Left ventricle myocardium superior (tissue), 1 donor: ENCODE results near the gene SNAP25. TPM values are rescaled to one million over a fixed set of nuclear protein-coding genes. Genes with fewer than 3 reads are reported as not detected.
A peak's percentile ranks its signal among the peaks of the same experiment; 100 is the strongest.

Source experiments
- ATAC-seq: fragments of 200-7000 bp; cut with Tn5 transposase; one replicate; pipeline ENCODE4 v1.9.1; 2020; ENCODE audit warnings: mild to moderate bottlenecking, moderate library complexity
- DNase-seq: peaks from one replicate; pipeline ENCODE4 v3.0.0-alpha.2; 2020
- intact Hi-C: fragments of 100-400 bp; cut with micrococcal nuclease; formaldehyde crosslinking; loops from one replicate; pipeline ENCODE4 v1.11.0; 2022
- long read RNA-seq: library from polyadenylated mRNA; unstranded; transcript quantifications from one replicate; pipeline ENCODE4 v2.0.0, GENCODE V29; 2021
- total RNA-seq: library from RNA; stranded (reverse); fragmentation: NEBNext Ultra II Directional; extraction: Animal tissue kit (Norgen Biotek cat#: 25700); gene quantifications from one replicate; pipeline ENCODE4 v1.2.1, GENCODE V29; 2021
- donor health status: DM: no; HTN: yes; CAD: no; lungs with severe emphysema.

SNAP25 gene
- total RNA-seq, result 0.67 TPM
- long read RNA-seq, result 0 reads

DNA sequence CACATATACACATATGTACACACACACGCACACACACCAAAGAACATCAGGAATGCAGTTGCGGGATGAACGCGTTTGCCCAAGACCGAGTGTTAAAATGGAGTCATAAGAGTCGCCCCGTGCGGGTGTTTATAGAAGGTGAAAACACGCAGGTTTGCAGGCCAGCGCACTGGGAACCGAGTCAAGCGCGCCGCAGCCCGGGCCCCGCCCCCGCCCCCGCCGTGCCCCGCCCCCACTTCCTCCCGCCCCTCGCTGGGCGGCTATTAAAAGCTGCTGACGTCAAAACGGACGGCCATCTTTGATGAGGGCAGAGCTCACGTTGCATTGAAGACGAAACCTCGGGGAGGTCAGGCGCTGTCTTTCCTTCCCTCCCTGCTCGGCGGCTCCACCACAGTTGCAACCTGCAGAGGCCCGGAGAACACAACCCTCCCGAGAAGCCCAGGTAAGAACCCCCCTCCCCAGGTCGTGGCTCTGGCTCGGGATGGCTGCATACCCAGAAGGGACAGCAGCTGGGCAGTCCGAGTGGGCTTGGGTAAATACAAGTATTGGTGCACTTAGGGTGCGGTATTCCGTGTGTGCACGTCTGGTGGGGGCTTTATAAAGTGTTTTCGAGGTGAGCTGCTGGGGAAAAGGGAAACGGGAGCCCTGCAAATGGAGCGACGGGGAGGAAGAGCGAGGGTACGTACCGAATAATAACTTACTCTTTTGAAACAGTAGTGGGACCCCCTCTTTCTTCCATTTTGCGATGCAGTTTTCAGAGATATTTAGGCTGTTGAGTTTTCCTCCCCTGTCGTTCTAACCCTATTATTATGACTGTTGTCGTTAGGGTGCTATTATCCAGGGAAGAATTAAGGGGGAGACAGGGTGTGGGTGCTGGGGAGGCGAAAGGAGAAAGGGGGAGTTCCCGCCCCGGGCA is at the start of gene SNAP25:
Gene SNAP25, plus strand, starts transcription at position 295 of the 916 bp plus-strand sequence. CDS start 56,662 bp downstream, outside the sequence.
- no peak for ATAC-seq
- peak; percentile 41 for DNase-seq
- intact Hi-C loops, result no loop called here

DNA sequence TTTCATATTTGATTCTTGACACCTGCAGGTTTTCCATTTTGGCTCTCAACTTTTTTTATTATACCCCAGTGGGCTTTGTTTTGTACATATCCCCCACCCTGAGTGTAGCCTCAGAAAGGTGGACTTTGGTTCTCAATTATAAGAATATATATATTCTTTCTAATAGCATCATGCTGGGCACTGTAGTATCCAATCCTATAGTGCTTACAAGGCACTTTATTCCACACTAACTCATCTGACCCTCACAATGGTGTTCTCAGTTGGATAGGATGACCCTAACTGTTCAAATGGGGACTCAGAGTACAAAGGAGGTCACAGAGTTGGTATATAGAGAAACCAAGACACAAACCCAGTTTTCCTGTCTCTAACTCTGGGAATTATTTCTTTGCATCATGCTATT is 48.9 kb upstream of the SNAP25 start:
- DNase-seq (no peak), ATAC-seq (no peak)
- intact Hi-C loops, result no loop called here

DNA sequence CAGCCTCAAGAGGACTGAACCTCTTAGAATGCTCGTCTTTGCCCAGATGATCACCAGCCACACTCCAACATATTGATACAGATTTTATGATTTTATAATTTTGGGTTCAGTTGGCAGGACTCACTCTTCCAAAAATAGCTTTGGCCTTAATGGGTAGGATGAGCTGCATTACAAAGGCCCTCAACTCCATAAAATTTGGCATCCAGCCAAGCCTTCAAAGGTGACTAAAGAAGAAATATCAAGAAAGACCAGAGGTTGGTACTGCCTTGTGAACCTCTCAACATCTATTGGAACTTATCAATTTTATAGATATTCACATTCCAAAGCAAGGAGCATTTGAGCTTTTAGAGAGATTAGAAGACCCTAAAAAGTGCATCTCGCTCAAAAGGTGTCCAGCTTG is 48.4 kb upstream of the SNAP25 start:
- ATAC-seq, result no peak

DNA sequence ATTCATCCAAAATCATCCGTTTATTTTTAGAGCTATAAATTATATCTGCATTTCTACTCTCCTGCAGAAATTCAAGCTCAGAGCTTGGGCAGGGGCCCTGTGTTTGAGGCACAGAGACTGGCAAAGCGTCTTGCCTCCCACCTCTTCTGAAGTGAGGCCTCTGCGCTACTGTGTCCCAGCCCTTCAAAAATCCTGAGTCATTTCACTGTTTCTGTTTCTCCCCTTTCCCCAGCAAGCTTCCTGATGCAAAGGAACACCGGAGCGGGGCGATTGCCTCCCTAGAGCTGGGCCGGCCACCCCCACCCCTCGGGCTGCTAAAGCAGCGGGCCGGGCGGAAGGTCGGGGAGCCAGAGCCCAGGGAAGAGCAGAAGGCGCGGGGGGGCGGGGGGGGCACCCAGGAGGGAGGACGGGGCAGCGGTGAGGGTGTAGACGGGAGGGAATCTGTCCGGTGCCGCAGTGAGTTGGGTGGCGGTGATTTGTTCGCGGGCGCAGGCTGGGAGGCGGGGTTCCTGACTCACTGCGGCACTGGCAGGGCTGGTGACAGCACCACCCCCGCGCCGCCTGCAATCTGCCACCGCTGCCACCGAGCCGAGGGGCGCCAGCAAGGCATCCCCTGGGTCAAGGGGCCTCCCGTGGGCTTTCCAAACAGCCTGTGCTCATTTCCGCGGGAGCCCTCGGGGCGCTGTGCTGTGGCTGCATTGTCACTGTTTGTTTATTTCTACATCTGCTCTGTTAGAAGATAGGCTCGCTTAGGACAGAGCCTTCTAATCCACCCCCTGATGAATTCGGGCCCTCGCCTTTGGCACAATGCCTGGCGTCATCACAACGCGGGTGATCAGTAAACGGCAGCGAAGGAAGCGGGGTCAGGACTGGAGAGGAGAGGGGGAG is 46.5 kb upstream of the SNAP25 start:
- DNase-seq (peak; percentile 31), ATAC-seq (peak; percentile 51)
- intact Hi-C loops, result no loop called here

More for the DNA sequence above, 48.4 kb upstream of the SNAP25 start:
- no peak for DNase-seq
- intact Hi-C loops, result no loop called here

DNA sequence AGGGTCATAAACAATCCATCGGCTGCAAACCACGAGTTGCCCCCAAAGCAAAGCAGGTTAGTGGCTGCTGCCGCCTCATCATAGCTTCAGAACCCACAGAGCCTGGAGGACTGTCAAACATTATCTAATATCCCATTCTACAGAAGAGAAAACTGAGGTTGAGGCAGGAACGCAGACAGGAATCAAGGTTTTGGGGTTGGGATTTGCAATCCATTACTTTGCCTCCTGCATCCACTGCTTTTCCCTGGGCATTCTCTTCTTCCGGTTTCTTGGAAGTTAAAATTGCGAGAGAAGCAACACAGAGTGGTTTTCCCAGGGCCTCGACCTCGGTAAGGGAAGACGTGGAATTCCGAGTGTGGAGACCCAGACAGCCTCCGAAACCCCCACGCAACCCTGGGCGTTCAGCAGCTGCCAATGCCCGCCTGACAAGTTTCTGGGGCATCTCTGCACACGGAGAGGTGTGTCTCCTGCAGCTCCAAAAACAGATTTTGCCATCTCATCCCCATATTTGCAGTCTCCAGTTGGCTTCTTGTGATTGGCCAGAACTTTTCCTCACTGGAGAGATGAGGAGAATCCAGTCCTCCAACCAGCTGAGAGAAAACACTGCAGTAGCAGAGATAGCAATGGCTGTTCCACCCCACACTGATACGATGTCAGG is 45.5 kb upstream of the SNAP25 start:
- ATAC-seq (no peak), DNase-seq (no peak)
- intact Hi-C loops, result no loop called here

DNA sequence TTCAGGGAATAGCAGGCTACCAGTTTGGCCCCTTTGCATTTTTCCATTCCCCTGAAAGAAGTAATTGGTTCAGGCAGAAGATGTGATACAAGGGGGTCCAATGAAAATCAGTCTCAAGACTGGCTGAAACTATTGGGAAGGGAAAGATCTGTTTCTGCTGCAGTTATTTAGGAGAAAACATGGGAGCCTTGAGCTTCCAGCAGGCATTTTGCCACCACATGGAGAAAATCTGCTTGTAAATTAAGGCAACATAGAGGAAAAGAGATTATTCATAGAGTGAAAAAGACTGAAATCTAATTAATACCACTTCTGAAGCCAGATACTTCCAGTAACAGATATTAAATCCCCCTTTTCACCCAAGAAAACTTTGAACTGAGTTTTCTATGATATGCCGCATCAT is 44.2 kb upstream of the SNAP25 start:
- intact Hi-C loops, result no loop called here
- DNase-seq, result no peak

DNA sequence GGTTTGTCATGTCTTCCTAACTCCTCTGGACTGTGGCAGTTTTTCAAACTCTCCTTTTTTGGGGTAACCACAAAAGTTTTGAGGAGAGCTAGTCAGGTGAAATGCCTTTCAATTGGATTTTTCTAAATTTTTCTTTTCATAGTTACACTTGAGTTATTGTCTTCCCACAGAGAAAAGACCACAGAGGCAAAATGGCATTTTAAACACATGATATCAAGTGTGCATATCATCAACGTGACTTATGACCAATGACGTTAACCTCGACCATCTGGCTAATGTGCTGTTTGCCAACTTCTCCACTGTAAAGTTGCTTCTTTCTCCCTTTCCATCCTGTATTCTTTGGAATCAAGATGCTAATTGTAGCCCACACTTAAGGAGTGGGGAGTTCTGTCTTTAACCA is 41.3 kb upstream of the SNAP25 start:
- intact Hi-C loops, result no loop called here
- ATAC-seq, result no peak
- DNase-seq, result no peak

More for the DNA sequence above, 44.2 kb upstream of the SNAP25 start:
- no peak for ATAC-seq

DNA sequence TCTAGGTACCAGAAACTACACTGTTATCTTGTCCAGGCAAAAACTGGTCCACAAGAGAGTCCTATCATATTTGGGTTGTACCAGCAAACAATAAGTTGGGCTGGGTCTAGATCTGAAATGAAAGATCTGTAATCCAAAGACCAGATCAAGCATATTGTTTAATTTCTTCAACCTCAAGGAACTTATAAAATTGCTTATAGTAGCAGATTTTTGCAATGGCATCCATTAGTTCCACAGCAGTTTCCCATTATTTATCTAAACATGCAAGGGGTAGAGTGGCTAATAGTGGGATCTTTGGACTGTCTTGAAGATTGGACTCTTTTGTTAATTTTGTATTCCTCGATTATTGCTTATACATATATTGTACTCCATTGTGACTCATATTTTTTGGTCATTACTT is 40.5 kb upstream of the SNAP25 start:
- intact Hi-C loops, result no loop called here
- DNase-seq, result no peak
- ATAC-seq, result no peak

DNA sequence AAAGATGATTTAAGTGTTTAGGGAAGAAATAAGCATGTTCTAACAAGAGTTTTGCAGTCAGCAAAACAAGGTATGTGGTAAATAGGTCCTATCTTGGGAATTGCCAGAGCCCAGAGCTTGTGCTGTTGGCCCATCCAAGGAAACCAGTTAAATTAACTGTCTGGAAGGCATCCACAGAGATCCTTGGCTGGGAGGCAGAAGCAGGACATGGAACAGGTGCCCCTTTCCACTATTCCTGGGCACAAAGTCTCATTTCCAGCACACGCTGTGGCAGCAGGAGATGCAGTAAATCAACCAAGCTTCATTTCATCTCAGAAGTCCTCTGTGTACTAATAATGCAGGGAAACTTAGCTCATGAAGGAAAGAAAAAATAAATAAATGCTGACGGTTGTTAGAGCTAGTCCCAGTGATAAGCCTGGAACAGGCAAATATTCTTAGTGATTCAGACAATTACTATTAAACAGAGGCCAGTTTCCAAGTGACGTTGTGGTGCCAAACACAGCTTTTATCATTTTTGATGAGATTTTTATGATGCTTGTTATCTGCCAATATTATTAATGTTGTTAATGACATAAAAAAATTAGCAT is 39.8 kb upstream of the SNAP25 start:
- ATAC-seq, result no peak
- DNase-seq, result no peak
- intact Hi-C loops, result no loop called here

DNA sequence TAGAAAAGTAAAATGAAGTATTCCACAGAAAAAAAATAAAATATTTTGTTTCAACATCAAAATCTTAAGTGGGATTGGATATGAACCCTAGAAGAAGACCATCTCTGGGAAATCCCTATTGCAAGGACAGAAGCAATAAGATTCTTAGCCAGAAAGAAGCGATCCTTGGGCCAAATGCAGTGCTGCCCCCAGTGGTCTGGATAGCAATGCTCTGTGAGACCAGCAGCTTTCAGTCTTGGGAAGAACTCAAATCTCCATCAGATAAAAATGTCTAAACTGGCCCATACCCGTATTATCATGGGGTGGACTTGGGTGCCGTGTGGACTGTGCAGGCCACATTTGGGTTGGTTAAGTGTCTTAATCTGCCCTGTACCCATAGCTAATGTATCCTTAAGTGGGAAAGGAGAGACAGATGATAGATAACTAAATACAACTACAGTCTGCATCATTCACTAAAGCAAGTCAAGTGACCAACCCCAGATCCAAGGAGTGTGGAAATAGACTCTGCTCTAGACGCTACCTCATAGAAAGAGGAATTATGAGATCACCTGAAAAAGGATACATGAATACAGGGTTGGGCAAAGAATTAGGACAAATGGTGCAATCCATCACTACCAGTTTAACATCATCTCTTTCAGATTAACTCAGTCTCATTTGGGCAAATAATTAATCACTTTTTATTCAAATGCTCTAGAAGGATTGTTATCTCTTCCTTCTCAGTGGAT is 38.9 kb upstream of the SNAP25 start:
- ATAC-seq (no peak), DNase-seq (no peak)
- intact Hi-C loops, result no loop called here

DNA sequence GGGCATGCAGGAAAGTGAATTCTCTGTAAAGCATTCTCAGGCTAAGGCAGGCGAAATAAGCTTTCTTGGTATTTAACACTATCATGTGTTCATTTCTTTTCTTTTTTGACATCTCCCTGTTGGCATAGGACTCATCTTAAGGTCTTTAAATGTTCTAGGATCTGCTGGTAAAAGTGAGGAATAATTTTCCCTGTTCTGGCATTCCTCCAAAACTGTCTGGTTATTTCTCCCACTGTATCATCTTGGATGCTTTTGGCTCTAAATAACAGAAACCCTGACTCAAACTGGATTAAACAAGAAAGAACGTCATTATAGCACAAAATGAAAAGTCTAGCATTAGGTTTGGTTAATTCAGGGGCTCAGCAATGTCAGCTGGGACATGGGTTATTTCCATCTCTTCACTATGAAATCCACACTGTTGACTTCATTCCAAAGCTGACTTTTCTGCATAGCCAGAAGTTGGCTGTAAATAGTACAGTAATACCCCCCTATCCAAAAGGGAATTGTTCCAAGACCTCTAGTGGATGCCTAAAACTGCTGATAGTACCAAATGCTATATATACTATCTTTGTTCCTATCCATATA is 37.9 kb upstream of the SNAP25 start:
- no peak for ATAC-seq
- intact Hi-C loops, result no loop called here

DNA sequence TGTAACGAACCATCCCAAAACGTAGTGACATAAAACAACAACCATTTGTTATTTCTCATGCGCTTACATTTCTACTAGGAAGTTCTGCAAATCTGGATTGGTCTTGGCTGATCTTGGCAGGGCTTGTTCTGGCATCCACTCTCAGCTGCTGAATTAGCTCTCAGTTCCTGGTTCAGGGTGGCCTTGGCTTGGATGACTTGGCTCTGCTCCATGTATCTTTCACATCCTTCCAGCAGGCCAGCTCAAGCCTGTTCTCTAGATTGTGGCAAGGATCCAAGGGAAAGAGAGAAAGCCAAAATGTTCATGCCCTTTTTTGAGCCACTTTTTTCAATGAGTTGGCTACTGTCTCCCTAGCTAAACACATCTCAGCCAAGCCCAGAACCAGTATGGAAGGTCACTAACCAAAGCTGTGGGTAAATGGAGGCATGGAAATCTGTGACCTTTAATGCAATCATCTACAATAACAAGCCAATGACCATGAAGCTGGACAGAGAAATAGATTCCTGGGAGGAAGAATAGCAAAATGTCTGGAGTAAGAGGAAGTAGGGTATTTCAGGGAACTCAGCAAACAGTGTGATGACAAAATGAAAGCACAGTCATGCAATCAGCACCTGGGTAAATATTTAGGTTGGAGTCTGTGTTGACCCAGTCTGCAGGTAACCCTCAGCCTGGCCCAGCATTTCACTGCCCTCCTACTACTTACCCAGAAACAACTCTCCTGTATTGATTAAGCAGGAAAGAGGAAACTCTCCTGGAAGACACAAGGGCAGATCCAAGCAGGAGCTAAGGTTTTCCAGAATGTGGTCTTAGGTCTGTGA is 32.7 kb upstream of the SNAP25 start:
- intact Hi-C loops, result no loop called here
- no peak for DNase-seq
- no peak for ATAC-seq

More for the DNA sequence above, 37.9 kb upstream of the SNAP25 start:
- no peak for DNase-seq

DNA sequence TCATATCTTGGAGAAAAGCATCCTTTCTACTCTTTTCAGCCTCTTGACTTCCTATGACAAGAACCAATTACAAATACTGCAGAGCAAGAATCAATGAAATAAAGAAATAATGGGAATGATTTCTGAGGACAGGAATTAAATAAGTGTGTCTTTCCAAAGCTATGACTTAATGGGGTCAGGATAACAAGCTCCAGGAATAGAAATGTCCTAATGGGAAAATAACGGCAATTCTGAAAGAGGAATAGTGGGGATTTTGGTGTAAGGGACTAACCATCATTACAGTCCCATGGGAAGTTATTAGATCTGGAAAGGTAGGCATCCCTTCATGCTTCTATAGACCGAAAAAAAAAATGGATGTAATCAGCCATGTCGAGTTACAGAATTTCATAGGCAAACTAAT is 28.2 kb upstream of the SNAP25 start:
- ATAC-seq (no peak), DNase-seq (no peak)
- intact Hi-C loops, result no loop called here

DNA sequence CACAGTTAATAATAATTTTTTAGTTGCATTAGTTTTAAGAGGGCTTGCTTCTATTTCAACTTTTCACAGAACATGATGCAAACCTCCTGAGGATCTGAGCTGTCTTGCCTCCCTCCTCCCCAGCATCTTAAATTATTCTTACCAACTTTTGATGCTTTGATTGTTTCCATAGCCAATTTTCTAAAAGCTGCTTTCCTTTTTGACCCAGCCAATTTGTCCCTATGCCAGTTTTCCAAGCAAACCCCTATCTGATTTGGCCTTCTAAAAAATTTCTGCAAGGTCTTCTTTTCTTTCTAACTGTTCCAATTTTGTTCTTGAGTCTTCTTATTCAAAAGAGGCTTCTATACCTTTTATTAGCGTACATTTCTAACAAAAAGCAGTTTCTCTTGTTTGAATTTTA is 26.5 kb upstream of the SNAP25 start:
- intact Hi-C loops, result no loop called here
- no peak for ATAC-seq
- no peak for DNase-seq

DNA sequence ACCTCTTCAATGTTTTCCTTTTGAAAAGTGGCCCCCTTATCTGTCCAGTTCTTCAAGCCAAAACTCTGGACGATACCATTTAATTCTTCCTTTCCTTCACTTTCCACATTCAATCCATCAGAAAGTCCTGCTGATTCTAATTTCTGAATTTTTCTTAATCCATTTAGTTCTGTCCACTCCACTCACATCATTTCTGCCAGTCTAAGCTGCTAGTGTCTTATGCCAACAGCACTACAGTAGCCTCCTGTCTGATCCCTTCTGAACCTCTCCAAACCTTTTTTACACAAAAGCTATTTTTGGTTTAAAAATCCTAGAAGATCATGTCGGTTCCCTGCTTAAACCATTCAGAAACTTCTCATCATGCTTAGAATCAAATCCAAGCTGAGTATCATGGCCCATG is 24.5 kb upstream of the SNAP25 start:
- ATAC-seq, result no peak
- intact Hi-C loops, result no loop called here
- DNase-seq, result no peak

DNA sequence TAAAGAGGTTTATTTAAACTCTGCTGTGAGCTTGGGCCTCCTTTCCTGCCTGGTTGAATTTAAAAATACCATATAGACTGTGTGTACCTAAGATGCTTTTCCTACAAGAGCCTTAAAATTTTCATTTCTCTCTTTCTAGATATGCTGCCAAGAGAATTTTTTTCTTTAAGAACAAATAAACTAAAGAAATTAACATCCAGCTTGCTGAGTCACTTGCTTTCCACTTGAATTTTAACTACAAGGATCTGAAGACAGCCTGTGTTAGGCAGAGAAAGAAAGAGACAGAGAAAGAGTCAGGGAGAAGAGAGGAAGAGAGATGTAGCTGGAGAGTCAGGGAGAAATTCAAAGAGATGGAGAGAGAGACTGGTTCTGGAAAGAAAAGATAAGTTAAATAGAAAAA is 18.3 kb upstream of the SNAP25 start:
- intact Hi-C loops, result no loop called here
- DNase-seq, result no peak
- ATAC-seq, result no peak

DNA sequence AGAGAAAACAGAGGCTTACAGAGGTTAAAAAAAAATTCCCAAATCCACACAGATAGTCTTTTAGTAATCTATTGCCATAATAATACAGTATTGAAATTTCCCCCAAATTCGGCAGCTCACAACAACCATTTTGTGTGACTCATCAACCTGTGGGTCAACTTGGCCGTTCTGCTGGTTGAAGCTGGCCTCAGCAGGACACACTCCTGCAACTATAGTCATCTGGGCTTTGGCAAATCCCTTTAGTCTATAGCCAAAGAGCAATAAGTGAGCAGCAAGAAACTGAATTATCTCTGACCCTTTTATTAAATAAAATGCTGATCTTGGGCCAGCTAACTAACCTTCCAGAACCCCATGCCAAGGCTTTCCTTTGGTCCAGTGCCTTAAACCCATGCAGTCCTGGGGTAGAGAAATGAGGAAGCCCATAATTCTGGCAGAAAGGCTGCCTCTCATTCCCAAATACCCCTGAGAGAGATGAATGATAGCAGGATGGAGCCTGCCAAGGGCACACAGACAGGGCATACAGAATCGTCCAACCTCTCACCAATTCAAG is 17.2 kb upstream of the SNAP25 start:
- ATAC-seq (no peak), DNase-seq (no peak)
- intact Hi-C loops, result no loop called here
